HepG2 (cell line): Measurements from ENCODE around the gene PXK.

Experiments
- EP300 ChIP-seq, 3 experiments: sonication (generic) in 1 of 3; formaldehyde crosslinking in 1 of 3; IDR thresholded peaks; 2 replicates each; pipeline versions ENCODE4 v1.5.1 to v1.6.1; 2011 to 2020; ENCODE audit warnings: low read depth in 2 of 3, low read length in 2 of 3, borderline replicate concordance in 1 of 3, improper control_type of control experiment in 1 of 3, mild to moderate bottlenecking in 1 of 3, missing genetic modification reagents in 1 of 3, moderate library complexity in 1 of 3
- KDM1A ChIP-seq: IDR thresholded peaks from 2 replicates; pipeline ENCODE4 v1.6.1; 2016; ENCODE audit warnings: missing compliant biosample characterization
- KLF16 ChIP-seq, 2 experiments: sonication (generic) in 1 of 2; formaldehyde crosslinking in 1 of 2; IDR thresholded peaks; 2 replicates each; pipeline versions ENCODE4 v1.6.1 to v1.8.0; 2016 to 2023; ENCODE audit warnings: missing genetic modification reagents in 2 of 2, missing compliant biosample characterization in 1 of 2
- NR2C2 ChIP-seq: sonication (generic); formaldehyde crosslinking; IDR thresholded peaks from 2 replicates; pipeline ENCODE4 v1.4.0; 2020; ENCODE audit warnings: missing genetic modification reagents, mild to moderate bottlenecking, moderate library complexity, borderline replicate concordance
- TBL1XR1 ChIP-seq: fragments of 150-350 bp; IDR thresholded peaks from 2 replicates; pipeline ENCODE4 v1.6.1; 2014; ENCODE audit warnings: borderline replicate concordance, low read length; ENCODE audit not compliant: partially characterized antibody
- TFDP1 ChIP-seq: IDR thresholded peaks from 2 replicates; pipeline ENCODE4 v1.6.1; 2016; ENCODE audit warnings: missing compliant biosample characterization, missing genetic modification reagents, borderline replicate concordance
- TMF1 ChIP-seq: sonication (generic); formaldehyde crosslinking; IDR thresholded peaks from 2 replicates; pipeline ENCODE4 v1.8.1; 2022; ENCODE audit warnings: low read depth, missing genetic modification reagents
- TP53 ChIP-seq: sonication (generic); formaldehyde crosslinking; conservative IDR thresholded peaks from 2 replicates; pipeline ENCODE4 v1.4.0; 2020; ENCODE audit warnings: missing genetic modification reagents
- ZBTB40 ChIP-seq, 2 experiments: fragments of 450-650 bp in 1 of 2; sonication (generic) in 1 of 2; formaldehyde crosslinking in 1 of 2; IDR thresholded peaks; 2 replicates each; pipeline versions ENCODE4 v1.6.1 to v1.8.0; 2016 to 2022; ENCODE audit warnings: antibody characterized with exemption in 1 of 2, mild to moderate bottlenecking in 1 of 2, missing genetic modification reagents in 1 of 2
- ZNF7 ChIP-seq: IDR thresholded peaks from 2 replicates; pipeline ENCODE4 v1.6.1; 2016; ENCODE audit warnings: missing biosample characterization, missing genetic modification reagents
- ZNF816 ChIP-seq: sonication (generic); formaldehyde crosslinking; IDR thresholded peaks from 2 replicates; pipeline ENCODE4 v1.8.0; 2022; ENCODE audit warnings: missing genetic modification reagents, mild to moderate bottlenecking, borderline replicate concordance
- TF ChIP-seq, protein P1 (sequence below): sonication (generic); formaldehyde crosslinking; IDR thresholded peaks from 2 replicates; pipeline ENCODE4 v1.5.0; 2020; ENCODE audit warnings: mild to moderate bottlenecking, missing genetic modification reagents, moderate library complexity
- TF ChIP-seq, protein P2 (sequence below): sonication (generic); formaldehyde crosslinking; IDR thresholded peaks from 2 replicates; pipeline ENCODE4 v1.5.1; 2020; ENCODE audit warnings: mild to moderate bottlenecking, missing genetic modification reagents, moderate library complexity

- TF ChIP-seq EP300 (IDR thresholded peaks at IDR 0.05; ENCODE audit: low read depth in 2 of 2, low read length in 2 of 2) (no peak; a peak in 1 of 4 replicates), EP300 (CRISPR knock-in tag; IDR thresholded peaks at IDR 0.05; ENCODE audit: borderline replicate concordance) (no peak), KDM1A (CRISPR knock-in tag) (no peak), NR2C2 (no peak), TFDP1 (CRISPR knock-in tag) (no peak), TBL1XR1 (no peak), ZNF7 (no peak), TMF1 (CRISPR knock-in tag) (no peak), TP53 (CRISPR knock-in tag) (no peak), KLF16 (CRISPR knock-in tag; IDR thresholded peaks at IDR 0.05) (no peak), ZBTB40 (IDR thresholded peaks at IDR 0.05) (no peak), ZBTB40 (CRISPR knock-in tag; IDR thresholded peaks at IDR 0.05) (no peak), ZNF816 (CRISPR knock-in tag) (no peak)
- TF ChIP-seq, protein P1, sequence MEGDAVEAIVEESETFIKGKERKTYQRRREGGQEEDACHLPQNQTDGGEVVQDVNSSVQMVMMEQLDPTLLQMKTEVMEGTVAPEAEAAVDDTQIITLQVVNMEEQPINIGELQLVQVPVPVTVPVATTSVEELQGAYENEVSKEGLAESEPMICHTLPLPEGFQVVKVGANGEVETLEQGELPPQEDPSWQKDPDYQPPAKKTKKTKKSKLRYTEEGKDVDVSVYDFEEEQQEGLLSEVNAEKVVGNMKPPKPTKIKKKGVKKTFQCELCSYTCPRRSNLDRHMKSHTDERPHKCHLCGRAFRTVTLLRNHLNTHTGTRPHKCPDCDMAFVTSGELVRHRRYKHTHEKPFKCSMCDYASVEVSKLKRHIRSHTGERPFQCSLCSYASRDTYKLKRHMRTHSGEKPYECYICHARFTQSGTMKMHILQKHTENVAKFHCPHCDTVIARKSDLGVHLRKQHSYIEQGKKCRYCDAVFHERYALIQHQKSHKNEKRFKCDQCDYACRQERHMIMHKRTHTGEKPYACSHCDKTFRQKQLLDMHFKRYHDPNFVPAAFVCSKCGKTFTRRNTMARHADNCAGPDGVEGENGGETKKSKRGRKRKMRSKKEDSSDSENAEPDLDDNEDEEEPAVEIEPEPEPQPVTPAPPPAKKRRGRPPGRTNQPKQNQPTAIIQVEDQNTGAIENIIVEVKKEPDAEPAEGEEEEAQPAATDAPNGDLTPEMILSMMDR (CRISPR knock-in tag): no peak
- TF ChIP-seq, protein P2, sequence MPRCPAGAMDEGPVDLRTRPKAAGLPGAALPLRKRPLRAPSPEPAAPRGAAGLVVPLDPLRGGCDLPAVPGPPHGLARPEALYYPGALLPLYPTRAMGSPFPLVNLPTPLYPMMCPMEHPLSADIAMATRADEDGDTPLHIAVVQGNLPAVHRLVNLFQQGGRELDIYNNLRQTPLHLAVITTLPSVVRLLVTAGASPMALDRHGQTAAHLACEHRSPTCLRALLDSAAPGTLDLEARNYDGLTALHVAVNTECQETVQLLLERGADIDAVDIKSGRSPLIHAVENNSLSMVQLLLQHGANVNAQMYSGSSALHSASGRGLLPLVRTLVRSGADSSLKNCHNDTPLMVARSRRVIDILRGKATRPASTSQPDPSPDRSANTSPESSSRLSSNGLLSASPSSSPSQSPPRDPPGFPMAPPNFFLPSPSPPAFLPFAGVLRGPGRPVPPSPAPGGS (CRISPR knock-in tag): no peak
Observed at GRCh38 chr3:58325525-58325992, 7.1 kb upstream of the PXK start.
